Type B pancreatic cell (in vitro differentiated cells): ENCODE measurements around the gene RCSD1. TPM values are rescaled to one million over a fixed set of nuclear protein-coding genes. Genes with fewer than 3 reads are reported as not detected.

Experiments used
- DNase-seq: peaks from one replicate; pipeline ENCODE4 v3.0.0; 2021; ENCODE audit warnings: mixed read lengths; ENCODE audit not compliant: unreplicated experiment; ENCODE audit errors: extremely low spot score
- H3K27ac Mint-ChIP-seq: 2 replicates; pipeline ENCODE4 v1.8.0; 2021; ENCODE audit warnings: mild to moderate bottlenecking, mixed read lengths
- H3K27me3 Mint-ChIP-seq: 2 replicates; pipeline ENCODE4 v1.8.0; 2021; ENCODE audit warnings: mixed read lengths
- H3K36me3 Mint-ChIP-seq: 2 replicates; pipeline ENCODE4 v1.8.0; 2021; ENCODE audit warnings: mixed read lengths
- H3K4me1 Mint-ChIP-seq: one replicate; pipeline ENCODE4 v1.8.0; 2021; ENCODE audit warnings: mixed read lengths; ENCODE audit not compliant: unreplicated experiment
- H3K4me3 Mint-ChIP-seq: 2 replicates; pipeline ENCODE4 v1.8.0; 2021; ENCODE audit warnings: mild to moderate bottlenecking, mixed read lengths
- H3K9me3 Mint-ChIP-seq: 2 replicates; pipeline ENCODE4 v1.8.0; 2021; ENCODE audit warnings: mixed read lengths
- CTCF ChIP-seq: fragments of 200-600 bp; sonication (generic); conservative IDR thresholded peaks from 2 replicates; pipeline ENCODE4 v1.5.0; 2021; ENCODE audit warnings: antibody characterized with exemption, mild to moderate bottlenecking
- total RNA-seq: library from RNA; stranded (reverse); gene quantifications from 2 replicates; pipeline ENCODE4 v1.2.1, GENCODE V29; 2021; ENCODE audit warnings: low replicate concordance

Gene RCSD1
- total RNA-seq, 1 donor from 2014 or later = 0.75 TPM

- no peak for DNase-seq
- peaks cover 21% of the 10 kb centered on the region for H3K36me3 Mint-ChIP-seq
- no peaks in the 10 kb centered on the region for H3K27me3 Mint-ChIP-seq
- H3K4me1 Mint-ChIP-seq = peaks cover 28% of the 10 kb centered on the region
- no peak overlapping the region for H3K27ac Mint-ChIP-seq
- H3K9me3 Mint-ChIP-seq = no peaks in the 10 kb centered on the region
- no peak for TF ChIP-seq CTCF
- H3K4me3 Mint-ChIP-seq = no peak overlapping the region
These were observed 114.9 kb downstream of the RCSD1 start for GRCh38 chr1:167744901-167745300.

- Mint-ChIP-seq H3K36me3 (peaks cover 13% of the 10 kb centered on the region), H3K4me1 (peaks cover 28% of the 10 kb centered on the region), H3K27ac (peak overlapping the region; percentile 19)
These were observed 116.1 kb downstream of the RCSD1 start for GRCh38 chr1:167746013-167746672.

GRCh38 chr1:167746988-167747655 is 117.1 kb downstream of the RCSD1 start:
- H3K4me1 Mint-ChIP-seq = peaks cover 33% of the 10 kb centered on the region
- no peak overlapping the region for H3K4me3 Mint-ChIP-seq
- H3K27me3 Mint-ChIP-seq = no peaks in the 10 kb centered on the region
- no peak overlapping the region for H3K27ac Mint-ChIP-seq
- H3K9me3 Mint-ChIP-seq = no peaks in the 10 kb centered on the region
- TF ChIP-seq CTCF = no peak
- DNase-seq = no peak
- peaks cover 16% of the 10 kb centered on the region for H3K36me3 Mint-ChIP-seq

More at GRCh38 chr1:167746013-167746672, 116.1 kb downstream of the RCSD1 start:
- Mint-ChIP-seq H3K27me3 (no peaks in the 10 kb centered on the region), H3K9me3 (no peaks in the 10 kb centered on the region), H3K4me3 (no peak overlapping the region)
- no peak for TF ChIP-seq CTCF
- no peak for DNase-seq

GRCh38 chr1:167747988-167748387 is 118.0 kb downstream of the RCSD1 start:
- TF ChIP-seq CTCF = no peak
- no peak for DNase-seq
- Mint-ChIP-seq H3K4me1 (peaks cover 34% of the 10 kb centered on the region), H3K27ac (no peak overlapping the region), H3K27me3 (no peaks in the 10 kb centered on the region), H3K36me3 (peaks cover 17% of the 10 kb centered on the region), H3K9me3 (no peaks in the 10 kb centered on the region), H3K4me3 (no peak overlapping the region)

GRCh38 chr1:167748906-167749305 is 118.9 kb downstream of the RCSD1 start:
- peaks cover 37% of the 10 kb centered on the region for H3K4me1 Mint-ChIP-seq
- H3K36me3 Mint-ChIP-seq = peaks cover 14% of the 10 kb centered on the region
- H3K27me3 Mint-ChIP-seq = no peaks in the 10 kb centered on the region
- H3K9me3 Mint-ChIP-seq = no peaks in the 10 kb centered on the region
- H3K4me3 Mint-ChIP-seq = no peak overlapping the region
- TF ChIP-seq CTCF = no peak
- DNase-seq = no peak
- no peak overlapping the region for H3K27ac Mint-ChIP-seq
